GM23248 (cell line): ENCODE data around the gene RPEL1.

Experiments used
- EZH2 ChIP-seq: fragments of 200-600 bp; sonication (generic); IDR thresholded peaks from 2 replicates; pipeline ENCODE4 v1.6.1; 2018; ENCODE audit warnings: antibody characterized with exemption, mild to moderate bottlenecking; ENCODE audit not compliant: insufficient read depth, poor library complexity, severe bottlenecking
- EZH2phosphoT487 ChIP-seq: fragments of 200-600 bp; sonication (generic); IDR thresholded peaks from 2 replicates; pipeline ENCODE4 v1.6.1; 2018; ENCODE audit warnings: antibody characterized with exemption, moderate library complexity, mild to moderate bottlenecking, low read depth; ENCODE audit not compliant: insufficient read depth

GRCh38 chr10:103280031-103280430, 34.3 kb downstream of the RPEL1 start:
- no peak for TF ChIP-seq EZH2
- no peak for TF ChIP-seq EZH2phosphoT487
